ENCODE measurements around the gene ABCC9.

GRCh38 chr12:21881965-21882364, 59.3 kb downstream of the ABCC9 start:
- no peak for TF ChIP-seq CTCF (conservative IDR thresholded peaks at IDR 0.05 in 1 of 2, IDR thresholded peaks at IDR 0.05 in 1 of 2; ENCODE audit: extremely low read depth in 1 of 2, insufficient read depth in 1 of 2, low read depth in 1 of 2, low read length in 2 of 2)
- TF ChIP-seq EZH2 (IDR thresholded peaks at IDR 0.05; ENCODE audit: borderline replicate concordance, low read length) = no peak

Data from mammary epithelial cell (primary cell).